NCI-H2196 (cell line): ENCODE data around the gene KRTAP9-9.
"Not testable (repeated sequence)": the region's sequence is repeated elsewhere in the genome, so short reads cannot be mapped to it uniquely, and the experiment has no call there.

Experiments used
- DNase-seq: peaks from one replicate; lab custom pipeline; 2025; ENCODE audit not compliant: unreplicated experiment; lab: John Stamatoyannopoulos, UW

The KRTAP9-9 gene

DNA sequence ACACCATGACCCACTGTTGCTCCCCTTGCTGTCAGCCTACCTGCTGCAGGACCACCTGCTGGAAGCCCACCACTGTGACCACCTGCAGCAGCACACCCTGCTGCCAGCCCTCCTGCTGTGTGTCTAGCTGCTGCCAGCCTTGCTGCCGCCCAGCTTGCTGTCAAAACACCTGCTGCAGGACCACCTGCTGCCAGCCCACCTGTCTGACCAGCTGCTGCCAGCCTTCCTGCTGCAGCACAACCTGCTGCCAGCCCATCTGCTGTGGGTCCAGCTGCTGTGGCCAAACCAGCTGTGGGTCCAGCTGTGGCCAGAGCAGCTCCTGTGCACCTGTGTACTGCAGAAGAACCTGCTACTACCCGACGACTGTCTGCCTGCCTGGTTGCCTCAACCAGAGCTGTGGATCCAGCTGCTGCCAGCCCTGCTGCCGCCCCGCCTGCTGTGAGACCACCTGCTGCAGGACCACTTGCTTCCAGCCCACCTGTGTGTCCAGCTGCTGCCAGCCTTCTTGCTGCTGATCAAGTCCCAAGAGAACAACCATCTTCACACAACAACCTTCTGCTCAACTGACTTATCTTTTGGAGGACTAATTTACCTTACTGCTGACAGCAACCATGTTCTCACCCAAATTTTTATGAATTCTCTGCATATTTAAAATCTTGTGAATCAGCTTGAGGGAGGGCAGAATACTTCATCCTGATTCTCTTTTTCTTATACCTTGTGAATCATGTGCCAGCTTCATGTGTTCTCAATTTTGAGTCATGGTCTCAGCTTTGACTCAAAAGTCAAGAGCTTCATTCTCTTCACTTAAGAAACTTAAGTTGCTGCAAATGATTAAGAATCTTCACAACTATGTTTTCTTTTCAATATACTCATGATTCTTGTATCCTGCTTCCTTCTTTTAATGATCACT, at the start of gene KRTAP9-9:
Gene KRTAP9-9, plus strand, starts transcription at position 4 of the 910 bp plus-strand sequence.
- not testable (repeated sequence) for DNase-seq

DNA sequence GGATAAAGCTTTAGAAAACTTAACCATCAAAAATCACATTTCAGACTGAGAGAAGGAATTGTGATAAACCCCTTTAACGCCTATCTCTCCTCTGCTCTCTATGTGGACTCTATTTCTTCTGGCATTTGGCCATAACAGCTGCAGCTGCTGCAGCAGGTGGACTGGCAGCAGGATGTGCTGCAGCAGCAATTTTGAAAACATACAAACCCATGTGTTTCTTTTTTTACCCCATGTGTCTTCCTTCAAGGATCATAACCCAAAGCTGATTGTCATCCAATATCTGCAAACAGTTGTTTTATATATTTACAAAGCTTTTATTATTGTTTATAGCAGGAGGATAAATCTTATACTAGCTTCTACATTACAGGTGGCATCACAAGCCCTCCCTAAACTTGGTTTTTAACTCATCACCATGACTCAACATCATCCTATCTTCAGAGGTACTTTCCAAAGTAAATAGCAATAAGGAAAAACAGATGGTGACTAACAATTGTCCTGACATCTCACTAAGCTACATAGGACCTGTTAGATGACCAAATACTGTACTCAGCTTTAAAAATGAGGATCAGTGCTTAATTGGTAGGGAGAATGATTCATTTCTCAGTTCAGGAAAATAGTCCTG, 43.2 kb upstream of the KRTAP9-9 start:
- DNase-seq = peak; percentile 56

DNA sequence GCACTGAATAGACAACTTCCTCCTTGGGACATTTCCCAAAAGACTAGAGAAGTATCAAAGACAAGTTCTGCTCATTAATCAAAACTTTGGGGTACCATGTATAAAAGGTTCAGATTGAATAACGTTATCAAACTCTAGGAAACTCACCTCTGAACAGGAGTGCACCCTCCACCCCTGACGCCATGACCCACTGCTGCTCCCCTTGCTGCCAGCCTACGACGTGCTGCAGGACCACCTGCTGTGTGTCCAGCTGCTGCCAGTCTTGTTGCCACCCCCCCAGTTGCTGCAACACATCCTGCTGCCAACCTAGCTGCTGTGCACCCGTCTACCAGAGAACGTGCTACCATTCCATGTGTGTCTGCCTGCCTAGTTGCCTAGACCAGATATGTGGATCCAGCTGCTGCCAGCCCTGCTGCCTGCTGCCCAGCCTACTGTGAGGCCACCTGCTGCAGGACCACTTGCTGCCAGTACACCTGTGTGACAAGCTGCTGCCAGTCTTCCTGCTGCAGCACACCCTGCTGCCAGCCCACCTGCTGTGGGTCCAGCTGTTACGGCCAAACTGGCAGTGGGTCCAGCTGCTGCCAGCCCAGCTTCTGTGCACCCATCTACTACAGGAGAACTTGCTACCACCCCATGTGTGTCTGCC, 42.5 kb upstream of the KRTAP9-9 start:
- DNase-seq = peak; percentile 61

DNA sequence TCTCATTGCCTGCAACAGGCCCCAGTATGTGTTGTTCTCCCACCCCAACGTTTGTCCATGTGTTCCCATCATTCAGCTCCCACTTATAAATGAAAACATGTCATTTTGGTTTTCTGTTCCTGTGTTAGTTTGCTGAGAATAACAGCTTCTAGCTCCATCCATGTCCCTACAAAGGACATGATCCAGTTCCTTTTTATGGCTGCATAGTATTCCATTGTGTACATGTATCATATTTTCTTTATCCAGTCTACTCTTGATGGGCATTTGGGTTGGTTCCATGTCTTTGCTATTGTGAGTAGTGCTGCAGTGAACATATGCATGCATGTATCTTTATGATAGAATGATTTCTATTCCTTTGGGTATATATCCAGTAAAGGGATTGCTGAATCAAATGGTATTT, 39.5 kb upstream of the KRTAP9-9 start:
- no peak for DNase-seq

DNA sequence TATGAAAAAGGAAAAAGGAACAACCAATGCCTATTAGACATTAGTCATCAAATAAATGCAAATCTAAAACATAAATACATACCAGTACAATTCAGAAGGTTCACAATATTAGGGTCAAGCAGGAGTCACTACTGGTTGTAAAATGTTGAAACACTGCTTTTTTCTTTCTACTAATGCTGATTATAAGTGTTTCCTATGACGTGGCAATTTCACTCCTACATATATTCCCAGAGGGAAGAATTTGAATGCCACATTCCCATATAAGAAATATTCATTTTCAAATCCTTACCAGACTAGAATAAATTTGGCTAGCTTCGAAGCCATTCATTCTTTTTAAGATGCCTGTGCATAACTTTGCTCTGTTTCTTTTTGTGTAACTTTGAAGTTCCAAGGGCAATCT, 31.4 kb upstream of the KRTAP9-9 start:
- DNase-seq = no peak

DNA sequence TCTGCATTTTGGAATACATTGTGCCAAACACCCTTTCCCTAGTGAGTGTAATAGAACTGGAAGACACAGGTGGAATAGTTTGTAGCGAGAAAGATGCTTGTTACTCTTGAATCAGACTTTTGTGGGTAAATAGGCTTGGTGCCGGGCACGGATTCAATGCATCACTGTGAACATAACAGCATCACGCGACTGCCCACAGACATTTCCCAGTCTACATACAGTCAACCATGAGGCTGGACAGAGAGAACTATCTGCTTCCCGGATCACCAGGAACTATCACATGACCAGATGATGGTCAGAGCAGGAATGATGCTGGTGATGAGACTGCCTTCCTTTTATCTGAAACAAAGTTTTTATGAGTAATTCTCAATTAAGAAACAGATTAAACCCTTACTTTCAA, 29.1 kb upstream of the KRTAP9-9 start:
- no peak for DNase-seq

DNA sequence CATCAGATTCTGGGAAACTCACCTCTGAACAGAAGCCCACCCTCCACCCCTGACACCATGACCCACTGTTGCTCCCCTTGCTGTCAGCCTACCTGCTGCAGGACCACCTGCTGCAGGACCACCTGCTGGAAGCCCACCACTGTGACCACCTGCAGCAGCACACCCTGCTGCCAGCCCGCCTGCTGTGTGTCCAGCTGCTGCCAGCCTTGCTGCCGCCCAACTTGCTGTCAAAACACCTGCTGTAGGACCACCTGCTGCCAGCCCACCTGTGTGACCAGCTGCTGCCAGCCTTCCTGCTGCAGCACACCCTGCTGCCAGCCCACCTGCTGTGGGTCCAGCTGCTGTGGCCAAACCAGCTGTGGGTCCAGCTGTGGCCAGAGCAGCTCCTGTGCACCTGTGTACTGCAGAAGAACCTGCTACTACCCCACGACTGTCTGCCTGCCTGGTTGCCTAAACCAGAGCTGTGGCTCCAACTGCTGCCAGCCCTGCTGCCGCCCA, 28.5 kb upstream of the KRTAP9-9 start, which contains the start of gene KRTAP9-2:
Gene KRTAP9-2, plus strand, starts transcription at position 51 of the 498 bp plus-strand sequence. Its CDS starts 7 bp downstream, at position 58.
- DNase-seq = not testable (repeated sequence)

DNA sequence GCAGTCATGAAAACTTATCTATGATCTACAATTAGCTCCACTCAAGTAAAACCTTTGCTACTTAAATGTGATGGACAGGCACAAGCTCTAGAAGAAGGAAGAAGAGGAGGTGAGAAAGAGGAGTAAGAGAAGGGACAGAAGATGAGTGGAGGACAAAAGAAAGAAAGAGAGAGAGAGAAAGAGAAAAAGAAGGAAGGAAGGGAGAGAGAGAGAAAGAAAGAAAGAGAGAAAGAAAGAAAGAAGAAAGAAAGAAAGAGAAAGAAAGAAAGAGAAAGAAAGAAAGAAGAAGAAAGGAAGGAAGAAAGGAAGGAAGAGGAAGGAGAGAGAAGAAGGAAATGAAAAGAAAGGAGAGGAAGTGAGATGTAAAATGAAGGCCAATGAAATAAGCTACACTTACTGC, 25.1 kb upstream of the KRTAP9-9 start:
- DNase-seq = no peak

DNA sequence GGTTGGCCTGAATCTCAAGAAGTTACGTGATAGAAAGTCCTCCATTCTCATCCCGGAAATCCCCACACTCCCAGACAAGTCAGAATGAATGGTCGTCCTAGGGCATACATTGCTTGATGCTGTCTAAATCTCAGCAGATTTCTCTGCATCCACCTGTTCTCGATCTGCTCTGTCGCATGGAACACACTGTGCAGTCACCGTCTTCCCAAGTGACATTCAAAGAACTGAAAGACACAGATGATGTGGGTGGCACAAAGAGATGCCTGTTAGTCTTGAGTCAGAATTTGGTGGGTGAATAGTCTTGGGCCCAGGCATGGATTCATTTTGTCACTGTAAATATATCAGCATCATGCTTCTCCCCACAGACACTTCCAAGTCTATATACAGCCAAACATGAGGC, 23.5 kb upstream of the KRTAP9-9 start:
- no peak for DNase-seq

DNA sequence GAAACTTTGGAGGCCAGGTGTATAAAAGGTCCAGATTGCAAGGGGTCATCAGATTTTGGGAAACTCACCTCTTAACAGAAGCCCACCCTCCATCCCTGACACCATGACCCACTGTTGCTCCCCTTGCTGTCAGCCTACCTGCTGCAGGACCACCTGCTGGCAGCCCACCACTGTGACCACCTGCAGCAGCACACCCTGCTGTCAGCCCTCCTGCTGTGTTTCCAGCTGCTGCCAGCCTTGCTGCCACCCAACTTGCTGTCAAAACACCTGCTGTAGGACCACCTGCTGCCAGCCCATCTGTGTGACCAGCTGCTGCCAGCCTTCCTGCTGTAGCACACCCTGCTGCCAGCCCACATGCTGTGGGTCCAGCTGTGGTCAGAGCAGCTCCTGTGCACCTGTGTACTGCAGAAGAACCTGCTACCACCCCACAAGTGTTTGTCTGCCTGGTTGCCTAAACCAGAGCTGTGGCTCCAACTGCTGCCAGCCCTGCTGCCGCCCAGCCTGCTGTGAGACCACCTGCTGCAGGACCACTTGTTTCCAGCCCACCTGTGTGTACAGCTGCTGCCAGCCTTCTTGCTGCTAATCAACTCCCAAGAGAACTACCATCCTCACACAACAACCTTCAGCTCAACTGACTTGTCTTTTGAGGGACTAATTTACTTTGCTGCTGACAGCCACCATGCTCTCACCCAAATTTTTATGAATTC, 22.6 kb upstream of the KRTAP9-9 start, which contains the start of gene KRTAP9-3:
Gene KRTAP9-3, plus strand, starts transcription at position 51 of the 707 bp plus-strand sequence. Its CDS starts 53 bp downstream, at position 104.
- DNase-seq = not testable (repeated sequence)

DNA sequence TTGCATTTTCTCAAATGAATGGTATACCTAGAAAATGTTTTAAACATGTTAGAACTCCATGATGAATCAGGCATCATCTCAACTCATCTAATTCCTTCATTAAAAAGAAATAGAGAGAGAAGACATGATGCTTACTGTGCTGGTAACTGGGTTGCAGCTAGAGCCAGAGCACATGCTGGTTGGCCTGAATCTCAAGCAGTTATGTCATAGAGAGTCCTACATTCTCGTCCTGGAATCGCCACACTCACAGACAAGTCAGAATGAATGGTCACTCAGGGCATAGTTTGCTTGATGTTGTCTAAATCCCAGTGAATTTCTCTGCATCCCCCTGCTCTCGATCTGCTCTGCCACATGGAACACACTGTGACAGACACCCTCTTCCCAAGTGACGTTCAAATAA, 18.1 kb upstream of the KRTAP9-9 start:
- not testable (repeated sequence) for DNase-seq

DNA sequence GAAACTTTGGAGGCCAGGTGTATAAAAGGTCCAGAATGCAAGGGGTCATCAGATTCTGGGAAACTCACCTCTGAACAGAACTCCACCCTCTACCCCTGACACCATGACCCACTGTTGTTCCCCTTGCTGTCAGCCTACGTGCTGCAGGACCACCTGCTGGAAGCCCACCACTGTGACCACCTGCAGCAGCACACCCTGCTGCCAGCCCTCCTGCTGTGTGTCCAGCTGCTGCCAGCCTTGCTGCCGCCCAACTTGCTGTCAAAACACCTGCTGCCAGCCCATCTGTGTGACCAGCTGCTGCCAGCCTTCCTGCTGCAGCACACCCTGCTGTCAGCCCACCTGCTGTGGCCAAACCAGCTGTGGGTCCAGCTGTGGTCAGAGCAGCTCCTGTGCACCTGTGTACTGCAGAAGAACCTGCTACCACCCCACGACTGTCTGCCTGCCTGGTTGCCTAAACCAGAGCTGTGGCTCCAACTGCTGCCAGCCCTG, 17.2 kb upstream of the KRTAP9-9 start, which contains the start of gene KRTAP9-8:
Gene KRTAP9-8, plus strand, starts transcription at position 51 of the 489 bp plus-strand sequence. Its CDS starts 53 bp downstream, at position 104.
- not testable (repeated sequence) for DNase-seq

DNA sequence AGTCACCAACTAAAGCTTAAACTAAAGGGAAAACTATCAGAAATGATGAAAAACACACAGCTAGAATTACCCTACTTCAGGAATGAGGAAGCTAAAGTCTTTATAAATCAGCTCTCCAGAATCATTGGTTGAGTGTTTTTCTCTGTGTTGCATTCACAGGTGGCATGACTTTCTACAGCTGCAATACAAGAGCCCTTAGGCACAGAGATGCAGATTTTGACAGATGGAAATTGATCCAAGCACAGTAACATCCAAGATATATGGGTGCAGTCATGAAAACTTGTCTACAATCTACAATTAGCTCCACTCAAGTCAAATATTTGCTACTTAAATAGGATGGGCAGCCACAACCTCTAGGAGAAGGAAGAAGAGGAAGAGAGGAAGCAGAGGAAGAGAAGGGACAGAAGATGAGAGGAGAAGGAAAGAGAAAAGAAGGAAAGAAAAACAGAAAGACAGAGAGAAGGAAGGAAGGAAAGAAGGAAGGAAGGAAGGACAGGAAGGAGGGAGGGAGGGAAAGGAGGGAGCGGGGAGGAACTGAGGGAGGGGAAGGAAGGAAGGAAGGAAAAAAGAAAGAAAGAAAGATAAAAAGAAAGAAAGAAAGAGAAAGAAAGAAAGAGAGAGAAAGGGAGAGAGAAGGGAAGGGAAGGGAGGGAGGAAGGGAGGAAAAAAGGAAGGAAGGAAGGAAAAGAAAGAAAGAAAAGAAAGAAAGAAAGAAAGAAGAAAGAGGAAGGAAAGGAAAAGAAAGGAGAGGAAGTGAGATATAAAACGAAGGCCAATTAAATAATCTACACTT, 8.0 kb upstream of the KRTAP9-9 start:
- DNase-seq = not testable (repeated sequence)

DNA sequence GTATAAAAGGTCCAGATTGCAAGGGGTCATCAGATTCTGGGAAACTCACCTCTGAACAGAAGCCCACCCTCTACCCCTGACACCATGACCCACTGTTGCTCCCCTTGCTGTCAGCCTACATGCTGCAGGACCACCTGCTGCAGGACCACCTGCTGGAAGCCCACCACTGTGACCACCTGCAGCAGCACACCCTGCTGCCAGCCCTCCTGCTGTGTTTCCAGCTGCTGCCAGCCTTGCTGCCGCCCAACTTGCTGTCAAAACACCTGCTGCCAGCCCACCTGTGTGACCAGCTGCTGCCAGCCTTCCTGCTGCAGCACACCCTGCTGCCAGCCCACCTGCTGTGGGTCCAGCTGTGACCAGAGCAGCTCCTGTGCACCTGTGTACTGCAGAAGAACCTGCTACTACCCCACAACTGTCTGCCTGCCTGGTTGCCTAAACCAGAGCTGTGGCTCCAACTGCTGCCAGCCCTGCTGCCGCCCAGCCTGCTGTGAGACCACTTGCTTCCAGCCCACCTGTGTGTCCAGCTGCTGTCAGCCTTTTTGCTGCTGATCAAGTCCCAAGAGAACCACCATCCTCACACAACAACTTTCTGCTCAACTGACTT, 5.4 kb upstream of the KRTAP9-9 start, which contains the start of gene KRTAP9-4:
Gene KRTAP9-4, plus strand, starts transcription at position 51 of the 604 bp plus-strand sequence. Its CDS starts 34 bp downstream, at position 85.
- not testable (repeated sequence) for DNase-seq

DNA sequence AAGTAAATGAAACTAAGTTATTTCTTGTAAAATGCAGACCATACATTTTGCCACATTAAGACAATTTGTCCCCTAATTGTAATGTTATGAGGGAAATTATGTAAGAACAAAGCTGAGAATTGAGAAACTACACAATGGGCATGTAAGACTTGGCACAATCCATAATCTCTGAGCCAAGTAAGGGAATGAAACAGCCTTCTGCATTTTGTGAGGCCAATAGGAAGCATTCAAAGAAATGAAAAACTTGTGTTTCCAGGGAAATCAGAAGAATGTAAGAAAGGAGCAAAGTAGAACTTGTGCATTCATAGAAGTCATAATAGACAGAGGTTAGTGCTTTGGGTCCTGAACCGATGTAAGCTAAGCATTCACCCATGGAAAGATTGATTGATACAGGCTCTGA, 3.9 kb upstream of the KRTAP9-9 start:
- DNase-seq = no peak

DNA sequence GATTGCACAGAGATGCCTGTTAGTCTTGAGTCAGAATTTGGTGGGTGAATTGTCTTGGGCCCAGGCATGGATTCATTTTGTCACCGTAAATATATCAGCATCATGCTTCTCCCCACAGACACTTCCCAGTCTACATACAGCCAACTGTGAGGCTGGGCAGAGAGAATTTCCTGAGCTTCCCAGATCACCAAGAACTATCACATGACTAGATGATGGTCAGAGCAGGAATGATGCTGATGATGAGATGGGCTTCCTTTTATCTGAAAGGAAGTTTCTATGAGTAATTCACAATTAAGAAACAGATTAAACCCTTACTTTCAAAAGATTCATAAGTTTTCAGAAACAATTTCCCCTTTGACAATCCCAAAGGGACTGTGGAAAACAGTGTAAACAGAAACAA, 323 bp upstream of the KRTAP9-9 start:
- no peak for DNase-seq

DNA sequence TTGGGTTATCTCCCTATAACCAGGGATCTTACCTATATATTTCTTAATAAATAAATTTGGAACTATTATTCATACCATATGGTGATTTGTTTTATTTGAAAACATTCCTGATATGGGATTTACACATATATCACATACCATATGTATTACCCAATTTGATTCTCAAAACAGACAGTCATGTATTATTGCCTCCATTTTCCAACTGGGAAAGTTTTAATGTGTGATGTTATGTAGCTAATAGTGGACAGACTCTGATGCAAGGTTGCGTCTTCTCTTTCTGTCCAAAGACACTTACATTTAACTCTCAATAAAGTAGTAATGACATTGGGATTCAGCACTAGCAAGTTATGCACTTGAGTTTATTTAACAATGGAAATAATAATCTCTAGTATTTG, 1.1 kb downstream of the KRTAP9-9 start:
- no peak for DNase-seq

DNA sequence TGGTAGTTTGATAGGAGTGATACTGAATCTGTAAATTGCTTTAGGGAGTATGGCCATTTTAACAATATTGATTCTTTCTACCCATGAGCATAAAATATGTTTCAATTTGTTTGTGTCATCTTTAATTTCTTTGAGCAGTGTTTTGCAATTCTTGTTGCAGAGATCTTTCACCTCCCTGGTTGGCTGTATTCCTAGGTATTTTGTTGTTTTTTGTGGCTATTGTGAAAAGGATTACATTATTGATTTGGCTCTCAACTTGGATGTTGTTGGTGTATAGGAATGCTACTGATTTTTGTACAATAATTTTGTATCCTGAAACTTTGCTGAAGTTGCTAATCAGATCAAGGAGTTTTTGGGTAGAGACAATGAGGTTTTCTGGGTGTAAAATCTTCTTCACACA, 3.2 kb downstream of the KRTAP9-9 start:
- no peak for DNase-seq

DNA sequence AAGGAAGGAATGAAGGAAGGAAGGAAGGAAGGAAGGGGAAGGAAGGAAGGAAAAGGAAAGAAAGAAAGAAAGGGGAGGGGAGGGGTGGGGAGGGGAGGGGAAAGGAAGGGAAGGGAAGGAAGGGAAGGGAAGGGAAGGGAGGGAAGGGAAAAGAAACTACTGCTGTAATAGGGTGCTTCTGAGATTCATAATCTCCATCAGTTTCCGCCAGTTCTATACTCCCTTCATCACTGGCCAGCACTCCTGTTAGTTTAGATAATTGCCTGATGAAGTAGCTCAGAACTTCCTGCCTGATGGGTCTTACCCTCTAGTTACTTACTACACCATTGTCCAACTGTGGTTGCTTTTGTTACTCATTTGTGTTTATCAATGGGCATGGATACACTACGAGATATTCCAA, 8.0 kb downstream of the KRTAP9-9 start:
- DNase-seq = no peak
